GDM1 (cell line): ENCODE measurements around the gene CHEK1.

Experiments
- DNase-seq: peaks from one replicate; lab custom pipeline; 2025; lab: John Stamatoyannopoulos, UW

The CHEK1 gene

GRCh38 chr11:125626288-125626950 is 1.5 kb downstream of the CHEK1 start:
- no peak for DNase-seq

GRCh38 chr11:125627236-125627910 is 2.4 kb downstream of the CHEK1 start:
- DNase-seq, result no peak

GRCh38 chr11:125637840-125638239 is 12.9 kb downstream of the CHEK1 start:
- DNase-seq, result no peak

- DNase-seq, result no peak
Measured at GRCh38 chr11:125638315-125638714, 13.4 kb downstream of the CHEK1 start.

- no peak for DNase-seq
Measured at GRCh38 chr11:125645871-125646270, 20.9 kb downstream of the CHEK1 start.

- no peak for DNase-seq
Measured at GRCh38 chr11:125649465-125650166, 24.7 kb downstream of the CHEK1 start.

GRCh38 chr11:125662689-125663088 is 37.7 kb downstream of the CHEK1 start:
- DNase-seq, result no peak

GRCh38 chr11:125663910-125664309 is 38.9 kb downstream of the CHEK1 start:
- DNase-seq, result no peak

- no peak for DNase-seq
Measured at GRCh38 chr11:125667151-125667550, 42.2 kb downstream of the CHEK1 start.

GRCh38 chr11:125670172-125670571 is 45.2 kb downstream of the CHEK1 start:
- no peak for DNase-seq

- no peak for DNase-seq
Measured at GRCh38 chr11:125671561-125671960, 46.6 kb downstream of the CHEK1 start.

GRCh38 chr11:125674210-125674609 is 49.2 kb downstream of the CHEK1 start:
- no peak for DNase-seq

- no peak for DNase-seq
Measured at GRCh38 chr11:125675196-125675595, 50.2 kb downstream of the CHEK1 start.

GRCh38 chr11:125679397-125679796 is 54.4 kb downstream of the CHEK1 start:
- DNase-seq, result no peak

- no peak for DNase-seq
Measured at GRCh38 chr11:125679837-125680236, 54.9 kb downstream of the CHEK1 start.

GRCh38 chr11:125680747-125681146 is 55.8 kb downstream of the CHEK1 start, which contains the start of gene ACRV1:
TSS of gene ACRV1 (minus strand) at chr11:125680847. CDS start at chr11:125680780, 67 bp downstream.
- no peak for DNase-seq

- no peak for DNase-seq
Measured at GRCh38 chr11:125685228-125685627, 60.3 kb downstream of the CHEK1 start.

- no peak for DNase-seq
Measured at GRCh38 chr11:125688066-125688465, 63.1 kb downstream of the CHEK1 start.

GRCh38 chr11:125688632-125689031 is 63.7 kb downstream of the CHEK1 start:
- DNase-seq, result no peak

- DNase-seq, result no peak
Measured at GRCh38 chr11:125689274-125689859, 64.4 kb downstream of the CHEK1 start.

- no peak for DNase-seq
Measured at GRCh38 chr11:125690006-125690405, 65.0 kb downstream of the CHEK1 start.

GRCh38 chr11:125692887-125693286 is 67.9 kb downstream of the CHEK1 start:
- DNase-seq, result no peak

- no peak for DNase-seq
Measured at GRCh38 chr11:125694951-125695350, 70.0 kb downstream of the CHEK1 start.
